ENCODE results near the gene ANKRD55. TPM values are rescaled to one million over a fixed set of nuclear protein-coding genes. Genes with fewer than 3 reads are reported as not detected.

ANKRD55 gene
- total RNA-seq, 2 donors from 2014 or later, result not detected

DNA sequence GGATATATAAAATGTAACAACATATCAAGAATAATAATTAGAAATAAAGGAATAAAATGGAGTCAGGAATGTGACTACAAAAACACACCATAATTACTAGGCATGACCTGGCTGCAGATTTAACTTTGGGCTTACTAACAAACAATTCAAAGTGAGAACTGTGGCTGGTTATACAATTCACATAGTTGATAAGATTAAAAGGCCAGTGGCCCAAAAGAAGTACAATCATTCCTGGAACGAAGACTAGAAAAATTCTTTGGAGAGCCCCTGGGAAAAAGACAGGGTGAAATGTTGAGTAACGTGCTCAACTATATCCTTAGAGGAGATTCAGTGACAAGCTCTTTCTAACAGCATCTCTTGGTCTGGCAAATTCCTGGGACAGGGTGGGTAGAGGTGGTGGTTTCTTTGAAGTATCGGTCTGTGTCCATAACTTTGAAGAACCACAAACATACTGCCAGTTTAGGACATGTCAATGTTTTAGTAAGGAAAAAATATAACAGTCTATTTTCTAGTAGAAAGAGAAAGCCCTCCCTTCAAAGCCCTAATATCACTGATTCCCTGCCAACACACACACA, 163.4 kb downstream of the ANKRD55 start:
- no peak for DNase-seq (ENCODE audit: low spot score)
- Histone ChIP-seq H3K4me3 (no peak overlapping the region), H3K27me3 (replicated peaks; ENCODE audit: insufficient read depth) (no peaks in the 10 kb centered on the region), H3K9me3 (no peaks in the 10 kb centered on the region), H3K4me1 (ENCODE audit: control insufficient read depth in 1 of 2, low read depth in 2 of 2) (peaks cover 21 to 28% of the 10 kb centered on the region in 2 donors), H3K27ac (no peak overlapping the region), H3K36me3 (no peaks in the 10 kb centered on the region)
- no peak for ATAC-seq (ENCODE audit: insufficient number of reproducible peaks, low FRiP score, low read depth)
- TF ChIP-seq, protein P1, sequence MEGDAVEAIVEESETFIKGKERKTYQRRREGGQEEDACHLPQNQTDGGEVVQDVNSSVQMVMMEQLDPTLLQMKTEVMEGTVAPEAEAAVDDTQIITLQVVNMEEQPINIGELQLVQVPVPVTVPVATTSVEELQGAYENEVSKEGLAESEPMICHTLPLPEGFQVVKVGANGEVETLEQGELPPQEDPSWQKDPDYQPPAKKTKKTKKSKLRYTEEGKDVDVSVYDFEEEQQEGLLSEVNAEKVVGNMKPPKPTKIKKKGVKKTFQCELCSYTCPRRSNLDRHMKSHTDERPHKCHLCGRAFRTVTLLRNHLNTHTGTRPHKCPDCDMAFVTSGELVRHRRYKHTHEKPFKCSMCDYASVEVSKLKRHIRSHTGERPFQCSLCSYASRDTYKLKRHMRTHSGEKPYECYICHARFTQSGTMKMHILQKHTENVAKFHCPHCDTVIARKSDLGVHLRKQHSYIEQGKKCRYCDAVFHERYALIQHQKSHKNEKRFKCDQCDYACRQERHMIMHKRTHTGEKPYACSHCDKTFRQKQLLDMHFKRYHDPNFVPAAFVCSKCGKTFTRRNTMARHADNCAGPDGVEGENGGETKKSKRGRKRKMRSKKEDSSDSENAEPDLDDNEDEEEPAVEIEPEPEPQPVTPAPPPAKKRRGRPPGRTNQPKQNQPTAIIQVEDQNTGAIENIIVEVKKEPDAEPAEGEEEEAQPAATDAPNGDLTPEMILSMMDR (IDR thresholded peaks at IDR 0.05), result no peak

DNA sequence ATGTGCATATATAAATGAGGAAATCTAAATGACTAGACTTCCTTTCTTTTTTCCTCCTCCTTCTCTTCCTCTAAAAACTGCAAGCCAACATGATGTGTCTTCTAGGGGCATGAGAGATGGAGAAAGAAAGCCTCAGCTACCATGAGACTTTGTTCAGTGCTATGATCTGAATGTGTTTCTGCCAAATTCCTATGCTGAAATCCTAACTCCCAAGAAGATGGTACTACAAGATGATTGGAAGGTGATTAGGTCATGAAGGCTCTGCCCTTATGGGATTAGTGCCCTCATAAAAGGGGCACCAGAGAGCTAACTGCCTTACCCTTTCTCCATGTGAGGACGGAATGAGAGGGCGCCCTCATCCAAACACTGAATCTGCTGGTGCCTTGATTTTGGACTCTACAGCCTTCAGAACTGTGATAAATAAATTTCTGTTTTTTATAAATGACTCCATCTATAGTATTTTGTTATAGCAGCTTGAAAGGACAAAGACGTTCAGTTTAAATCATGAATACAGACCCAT, 166.1 kb downstream of the ANKRD55 start:
- H3K27me3 ChIP-seq (replicated peaks; ENCODE audit: insufficient read depth), result no peaks in the 10 kb centered on the region
- TF ChIP-seq, protein P1 (IDR thresholded peaks at IDR 0.05), result no peak
- no peak overlapping the region for H3K4me3 ChIP-seq
- no peak for ATAC-seq (ENCODE audit: insufficient number of reproducible peaks, low FRiP score, low read depth)
- H3K9me3 ChIP-seq, result no peaks in the 10 kb centered on the region
- no peak for DNase-seq (ENCODE audit: low spot score)
- H3K36me3 ChIP-seq, result no peaks in the 10 kb centered on the region
- H3K4me1 ChIP-seq (ENCODE audit: control insufficient read depth in 1 of 2, low read depth in 2 of 2), result peaks cover 19 to 26% of the 10 kb centered on the region in 2 donors
- no peak overlapping the region for H3K27ac ChIP-seq

DNA sequence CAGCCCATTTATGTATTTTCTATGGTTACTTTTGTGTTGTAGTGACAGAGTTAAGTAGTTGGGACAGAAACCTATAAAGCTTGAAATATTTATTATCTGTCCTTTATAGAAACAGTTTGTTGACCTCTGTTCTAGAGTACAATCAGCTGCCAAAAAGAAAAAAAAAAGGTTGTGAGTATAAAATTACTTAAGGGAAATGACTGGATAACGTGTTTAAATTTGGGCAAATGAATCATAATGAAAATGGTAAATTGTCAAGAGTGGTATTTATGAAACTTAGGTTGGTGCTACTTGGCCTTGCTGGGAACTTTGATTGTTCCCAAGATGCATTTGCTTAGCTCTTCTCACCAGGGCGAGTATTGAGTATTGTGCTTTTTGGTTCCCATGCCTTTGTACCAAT, 168.1 kb downstream of the ANKRD55 start:
- H3K27ac ChIP-seq, result no peak overlapping the region
- no peaks in the 10 kb centered on the region for H3K9me3 ChIP-seq
- peaks cover 0 to 6% of the 10 kb centered on the region in 2 donors for H3K4me1 ChIP-seq (ENCODE audit: control insufficient read depth in 1 of 2, low read depth in 2 of 2)
- no peak overlapping the region for H3K4me3 ChIP-seq
- TF ChIP-seq, protein P1 (IDR thresholded peaks at IDR 0.05), result no peak
- DNase-seq (ENCODE audit: low spot score) (no peak), ATAC-seq (ENCODE audit: insufficient number of reproducible peaks, low FRiP score, low read depth) (no peak)
- H3K36me3 ChIP-seq, result no peaks in the 10 kb centered on the region
- no peaks in the 10 kb centered on the region for H3K27me3 ChIP-seq (replicated peaks; ENCODE audit: insufficient read depth)

DNA sequence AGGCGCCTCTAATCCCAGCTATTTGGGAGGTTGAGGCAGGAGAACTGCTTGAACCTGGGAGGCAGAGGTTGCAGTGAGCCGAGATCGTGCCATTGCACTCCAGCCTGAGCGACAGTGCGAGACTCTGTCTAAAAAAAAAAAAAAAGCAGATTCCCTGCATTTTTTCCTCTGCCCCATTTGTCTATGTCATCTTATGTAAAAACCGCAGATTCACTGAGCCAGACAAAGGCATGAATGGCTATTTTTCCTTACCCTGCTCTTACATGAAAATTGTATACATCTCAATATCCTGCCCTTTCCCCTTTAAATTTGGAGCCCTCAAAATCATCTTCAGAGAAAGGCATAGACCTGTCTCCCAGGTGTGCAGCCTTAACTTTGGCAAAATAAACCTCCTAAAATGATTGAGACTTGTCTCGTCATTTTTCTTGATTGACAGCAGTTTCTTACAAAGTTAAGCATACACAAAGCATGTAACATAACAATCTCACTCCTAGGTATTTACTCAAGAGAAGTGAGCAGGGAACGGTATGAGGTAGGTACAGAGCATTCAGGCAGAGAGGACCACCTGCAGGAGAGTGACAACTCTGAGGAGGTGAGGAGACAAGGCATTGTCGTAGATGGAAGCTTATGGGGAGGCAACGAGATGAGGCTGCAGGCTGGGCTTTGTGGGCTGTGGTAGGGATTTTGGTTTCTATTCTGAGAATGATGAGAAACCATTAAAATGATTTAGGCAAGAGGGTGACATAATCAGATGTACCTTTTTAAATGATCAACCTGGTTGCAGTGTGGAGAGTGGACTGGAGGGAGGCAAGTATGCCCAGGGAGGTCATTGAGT, 172.6 kb downstream of the ANKRD55 start:
- Histone ChIP-seq H3K27ac (no peak overlapping the region), H3K36me3 (no peaks in the 10 kb centered on the region)

DNA sequence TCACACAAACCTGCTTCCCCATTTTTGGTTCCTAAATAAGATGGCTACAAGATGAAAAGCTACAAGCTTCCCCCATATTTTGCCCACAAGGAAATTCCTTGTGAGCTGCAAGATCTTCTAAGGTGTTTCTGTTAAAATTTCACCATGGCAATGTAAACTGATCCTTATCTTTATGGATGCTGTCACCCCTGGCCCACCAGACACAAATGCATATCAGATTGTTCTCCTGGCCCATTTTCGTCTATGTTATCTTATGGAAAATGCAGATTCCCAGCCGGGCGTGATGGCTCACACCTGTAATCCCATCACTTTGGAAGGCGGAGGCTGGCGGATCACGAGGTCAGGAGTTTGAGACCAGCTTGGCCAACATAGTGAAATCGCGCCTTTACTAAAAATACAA, 173.3 kb downstream of the ANKRD55 start:
- Histone ChIP-seq H3K4me3 (no peak overlapping the region), H3K27me3 (replicated peaks; ENCODE audit: insufficient read depth) (no peaks in the 10 kb centered on the region), H3K4me1 (ENCODE audit: control insufficient read depth in 1 of 2, low read depth in 2 of 2) (peaks cover 0 to 11% of the 10 kb centered on the region in 2 donors), H3K9me3 (no peaks in the 10 kb centered on the region), H3K27ac (no peak overlapping the region), H3K36me3 (no peaks in the 10 kb centered on the region)
- ATAC-seq (ENCODE audit: insufficient number of reproducible peaks, low FRiP score, low read depth) (no peak), DNase-seq (ENCODE audit: low spot score) (no peak)
- TF ChIP-seq, protein P1 (IDR thresholded peaks at IDR 0.05), result no peak

More for the DNA sequence above, 172.6 kb downstream of the ANKRD55 start:
- Histone ChIP-seq H3K9me3 (no peaks in the 10 kb centered on the region), H3K27me3 (replicated peaks; ENCODE audit: insufficient read depth) (no peaks in the 10 kb centered on the region), H3K4me1 (ENCODE audit: control insufficient read depth in 1 of 2, low read depth in 2 of 2) (peaks cover 0 to 11% of the 10 kb centered on the region in 2 donors), H3K4me3 (no peak overlapping the region)
- no peak for ATAC-seq (ENCODE audit: insufficient number of reproducible peaks, low FRiP score, low read depth)
- TF ChIP-seq, protein P1 (IDR thresholded peaks at IDR 0.05), result no peak
- no peak for DNase-seq (ENCODE audit: low spot score)

Data from thoracic aorta (tissue), 2 donors.